NCI-H1092 treated with DMSO at 0.1 percent for 48 hours (cell line): ENCODE measurements around the gene NEDD4L.

Source experiments
- DNase-seq: peaks from one replicate; lab custom pipeline; 2025; lab: John Stamatoyannopoulos, UW

NEDD4L gene

GRCh38 chr18:58181988-58182387 is 138.0 kb downstream of the NEDD4L start:
- no peak for DNase-seq

DNA sequence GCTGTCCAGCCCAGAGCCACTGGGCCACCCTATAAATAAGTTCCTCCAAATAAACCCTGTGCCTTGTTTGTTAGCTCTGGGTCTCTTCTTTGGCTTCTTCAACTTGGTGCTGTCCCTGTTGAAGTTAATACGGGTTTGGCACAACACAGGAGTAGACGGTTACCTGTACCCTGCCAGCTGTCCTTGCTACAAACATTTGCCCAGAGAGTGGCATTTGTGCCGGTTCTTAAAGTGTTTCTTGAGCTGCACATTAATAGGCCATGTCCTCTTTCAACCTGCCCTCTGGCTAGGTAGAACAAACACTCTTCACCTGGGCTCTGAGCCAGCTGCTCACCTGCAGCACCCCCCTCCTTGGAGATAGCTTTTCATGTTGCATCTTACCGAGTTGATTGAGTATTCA is 139.2 kb downstream of the NEDD4L start:
- DNase-seq: peak; percentile 56

DNA sequence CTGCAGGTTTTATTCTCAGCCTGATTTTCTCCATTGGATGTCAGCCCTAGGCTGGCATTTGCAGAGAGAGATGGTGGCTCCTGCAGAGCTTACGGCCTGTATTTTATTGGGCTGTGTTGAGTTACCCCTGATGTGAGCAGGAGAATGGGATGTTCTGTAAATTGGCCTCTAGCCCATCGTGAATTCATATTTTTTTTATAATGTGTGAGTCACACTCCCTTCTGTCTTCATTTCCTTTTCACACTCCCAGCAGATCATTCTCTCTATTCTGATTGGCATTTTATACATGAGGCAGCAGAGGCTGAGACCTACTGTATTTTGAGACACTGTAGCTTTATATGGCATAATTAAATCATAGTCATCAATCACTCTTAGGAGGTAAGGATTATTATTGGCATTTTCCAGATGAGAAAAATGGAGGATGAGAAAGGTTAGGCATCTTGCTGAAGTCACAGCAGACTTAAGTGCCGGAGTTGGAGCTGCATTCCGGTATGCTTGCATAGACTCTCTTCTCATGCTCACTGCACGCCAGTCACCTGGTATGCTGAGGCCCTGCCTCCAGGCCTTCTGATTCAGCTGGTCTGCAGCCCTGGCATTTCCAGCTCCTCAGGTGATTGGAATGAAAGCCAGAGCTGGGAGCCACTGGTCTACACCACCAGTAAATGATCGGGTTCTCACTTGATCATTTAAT is 142.4 kb downstream of the NEDD4L start:
- DNase-seq: no peak

- no peak for DNase-seq
Measured at GRCh38 chr18:58187674-58188073, 143.6 kb downstream of the NEDD4L start.

GRCh38 chr18:58188996-58189395 is 145.0 kb downstream of the NEDD4L start:
- DNase-seq: no peak

DNA sequence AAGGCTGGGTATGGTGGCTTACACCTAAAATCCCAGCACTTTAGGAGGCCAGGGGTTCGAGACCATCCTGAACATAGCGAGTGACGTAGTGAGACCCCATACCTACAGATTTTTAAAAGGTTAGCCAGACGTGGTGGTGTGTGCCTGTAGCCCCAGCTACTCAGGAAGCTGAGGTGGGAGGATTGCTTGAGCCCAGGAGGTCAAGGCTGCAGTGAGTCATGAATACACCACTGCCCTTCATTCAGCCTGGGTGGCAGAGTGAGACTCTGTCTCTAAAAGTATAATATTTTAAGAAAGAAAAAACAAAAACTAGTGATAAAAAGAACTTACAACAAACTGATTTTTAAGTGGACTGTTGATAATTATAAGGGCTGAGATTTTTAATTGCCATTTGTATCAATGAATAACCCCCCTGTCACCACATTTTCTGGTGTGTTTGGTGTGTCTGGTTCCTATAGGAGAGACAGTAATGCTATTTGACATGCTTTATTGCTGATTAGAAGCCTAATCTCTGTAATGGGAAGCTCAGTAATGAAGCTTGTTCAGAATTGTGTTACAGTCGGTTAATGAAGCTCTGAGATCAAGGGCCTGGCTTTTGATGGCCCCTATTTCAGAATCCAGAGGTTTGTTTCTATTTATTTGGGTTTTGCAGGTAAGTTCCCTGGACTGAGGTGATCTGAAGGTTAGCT is 147.0 kb downstream of the NEDD4L start:
- DNase-seq: no peak

- no peak for DNase-seq
Measured at GRCh38 chr18:58191626-58192025, 147.6 kb downstream of the NEDD4L start.

- no peak for DNase-seq
Measured at GRCh38 chr18:58192519-58192918, 148.5 kb downstream of the NEDD4L start.

DNA sequence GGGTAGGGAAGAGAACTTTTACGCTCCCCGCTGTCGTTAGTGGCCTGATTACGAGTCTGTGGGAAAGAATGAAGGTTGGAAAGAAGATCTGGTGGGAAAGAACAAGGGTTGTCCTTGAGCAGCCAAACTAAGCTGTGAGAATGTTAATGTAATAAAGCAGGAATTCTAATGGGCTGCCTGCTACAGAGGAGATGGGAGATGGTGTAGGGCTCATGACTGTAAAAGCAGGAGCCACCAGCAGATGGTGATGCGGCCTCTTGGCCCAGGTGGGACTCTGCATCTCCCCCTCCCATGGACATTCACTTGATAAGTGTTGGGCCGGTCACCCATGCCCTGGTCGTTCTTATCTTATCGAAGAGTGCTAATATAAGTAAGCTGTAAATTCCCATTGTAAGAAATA is 150.0 kb downstream of the NEDD4L start:
- peak; percentile 15 for DNase-seq

- peak; percentile 85 for DNase-seq
Measured at GRCh38 chr18:58195278-58195765, 151.3 kb downstream of the NEDD4L start.

DNA sequence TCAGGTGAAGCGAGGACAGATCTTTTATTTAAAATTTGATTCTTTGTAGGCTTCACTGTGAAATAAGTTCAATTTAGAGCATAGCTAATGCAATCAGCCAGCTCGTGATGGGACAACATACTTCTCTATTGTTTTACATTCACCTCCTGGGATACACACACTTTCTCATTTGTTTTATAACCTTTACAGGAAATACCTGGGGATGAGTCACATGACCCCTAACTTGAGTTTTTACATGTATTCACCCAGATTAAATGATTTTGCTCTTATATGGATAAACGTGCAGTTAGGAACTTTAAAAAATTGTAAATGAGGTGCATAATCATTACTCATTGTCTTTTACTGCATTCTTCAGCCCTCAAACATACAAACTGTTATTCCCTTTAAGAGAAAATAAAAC is 152.1 kb downstream of the NEDD4L start:
- no peak for DNase-seq

GRCh38 chr18:58196881-58197872 is 153.2 kb downstream of the NEDD4L start:
- DNase-seq: no peak

DNA sequence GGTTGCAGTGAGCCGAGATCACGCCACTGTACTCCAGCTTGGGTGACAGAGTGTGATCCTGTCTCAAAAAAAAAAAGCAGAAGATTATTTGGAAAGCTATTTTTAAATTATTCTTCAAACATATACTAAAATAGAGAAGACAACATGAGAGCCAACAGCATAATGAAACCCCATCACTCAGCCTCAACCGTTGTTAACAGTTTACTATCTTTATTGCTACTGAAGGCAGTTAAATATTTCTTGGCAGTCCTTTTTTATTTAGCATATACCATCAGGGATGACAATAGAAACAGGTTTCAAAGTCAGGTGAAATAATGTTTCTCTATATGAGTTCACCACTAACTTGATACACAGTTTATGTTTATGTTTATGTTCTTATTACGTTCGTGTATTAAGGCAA is 157.2 kb downstream of the NEDD4L start:
- DNase-seq: no peak

- peak; percentile 39 for DNase-seq
Measured at GRCh38 chr18:58201733-58202730, 158.0 kb downstream of the NEDD4L start.

DNA sequence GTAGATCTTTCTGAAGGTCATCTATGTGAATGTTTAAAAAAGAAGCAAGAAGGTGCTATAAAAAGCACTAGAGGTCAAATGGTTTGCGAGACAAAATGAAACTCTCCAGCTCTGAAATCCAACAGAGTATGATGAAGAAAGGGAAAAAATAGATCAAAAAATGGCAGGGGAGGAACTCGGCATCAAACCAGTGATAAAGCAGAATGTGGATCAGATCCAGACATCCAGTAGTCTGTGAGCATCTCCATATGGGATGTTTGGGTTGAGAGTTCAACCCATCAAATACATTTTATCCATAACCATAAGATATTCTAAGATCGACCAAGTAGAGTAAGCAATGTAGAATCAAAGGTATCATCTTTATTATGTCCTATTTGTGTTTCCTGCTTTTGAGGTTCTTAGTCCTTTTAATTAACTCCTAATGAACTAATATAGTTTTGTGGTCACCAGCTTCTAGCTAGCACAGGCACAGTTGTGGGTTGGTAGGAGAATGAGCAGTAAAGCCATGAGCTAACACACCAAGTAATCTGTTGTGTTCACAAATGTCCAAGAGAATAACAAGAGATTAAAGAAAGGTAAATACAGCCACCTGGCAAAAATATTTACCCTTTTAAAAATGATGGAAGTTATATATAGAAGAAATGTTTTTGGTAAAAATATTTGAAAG is 160.9 kb downstream of the NEDD4L start:
- no peak for DNase-seq

GRCh38 chr18:58205443-58206160 is 161.6 kb downstream of the NEDD4L start:
- peak; percentile 21 for DNase-seq

DNA sequence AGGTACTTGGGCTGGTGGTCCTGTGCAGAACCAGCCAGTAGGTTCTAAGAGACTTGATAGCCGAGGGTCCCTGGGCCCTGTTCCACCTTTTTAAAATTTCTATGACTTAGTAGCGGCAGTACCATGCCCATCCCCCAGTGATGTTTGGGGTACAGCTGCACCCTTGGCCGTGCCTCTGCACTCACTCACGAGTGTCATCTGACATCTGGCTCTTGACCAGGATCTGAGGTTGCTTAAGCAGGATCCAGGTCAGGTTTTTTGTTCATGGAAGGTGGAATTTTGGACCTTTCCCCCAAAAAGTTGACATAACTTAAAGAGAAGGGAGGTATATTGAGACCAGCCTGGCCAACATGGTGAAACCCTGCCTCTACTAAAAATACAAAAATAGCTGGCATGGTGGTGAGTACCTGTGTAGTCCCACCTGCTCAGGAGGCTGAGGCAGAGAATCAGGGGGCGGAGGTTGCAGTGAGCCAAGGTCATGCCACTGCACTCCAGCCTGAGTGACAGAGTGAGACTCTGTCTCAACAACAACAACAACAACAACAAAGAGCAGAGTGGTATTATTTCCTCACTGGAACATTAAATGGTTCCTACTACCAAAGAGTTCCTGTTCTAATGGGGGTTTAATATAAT is 163.6 kb downstream of the NEDD4L start:
- DNase-seq: no peak

DNA sequence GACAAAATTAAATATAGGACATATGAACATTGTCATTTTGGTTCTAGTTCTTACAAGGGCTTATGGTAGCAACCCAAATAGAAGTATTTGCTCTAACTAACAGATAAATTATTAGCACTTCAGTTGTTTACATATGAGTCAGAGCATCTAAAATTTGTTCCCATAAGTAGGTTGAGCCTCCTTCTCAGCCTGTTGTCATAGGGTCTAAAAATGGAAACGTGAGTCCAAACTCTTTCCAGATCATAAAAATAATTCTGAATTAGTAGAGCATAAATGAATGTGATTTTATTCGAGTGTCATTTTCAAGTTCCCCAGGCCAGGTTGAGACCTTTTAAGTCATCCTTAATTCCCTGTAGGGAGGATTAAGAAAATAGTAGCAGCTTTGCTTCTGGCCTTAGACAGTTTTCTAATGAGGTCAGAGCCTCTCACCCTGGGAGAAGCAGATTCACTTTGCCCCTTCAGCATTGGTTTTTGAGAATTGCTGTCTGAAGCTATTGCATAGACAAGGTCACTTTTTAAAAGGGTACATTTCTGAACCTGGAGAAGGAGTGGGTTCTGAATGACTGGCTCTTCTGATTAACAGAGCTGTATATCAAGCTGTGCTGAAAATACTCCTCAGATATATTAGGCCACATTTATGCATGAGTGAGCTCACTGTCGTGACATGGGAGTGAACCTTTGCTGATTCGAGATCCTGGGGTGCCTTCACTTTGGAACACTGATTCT is 164.3 kb downstream of the NEDD4L start:
- peak; percentile 4 for DNase-seq

DNA sequence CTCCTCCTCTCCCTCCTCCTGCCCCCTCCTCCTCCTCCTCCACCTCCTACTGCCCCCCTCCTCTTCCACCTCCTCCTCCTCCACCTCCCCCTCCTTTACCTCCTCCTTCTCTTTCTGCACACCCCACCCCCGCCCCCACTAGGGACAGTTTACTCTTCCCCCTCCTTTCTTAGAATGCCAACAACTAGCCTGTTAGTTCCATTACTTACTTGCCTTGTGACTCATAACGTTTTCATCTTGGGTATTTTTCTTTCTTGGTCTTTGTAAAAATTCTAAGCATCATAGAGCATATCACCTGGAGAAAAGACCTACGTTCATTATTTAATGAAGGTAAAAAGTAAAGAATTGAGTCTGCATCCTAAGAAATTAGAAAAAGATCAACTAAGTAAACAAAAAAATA is 165.3 kb downstream of the NEDD4L start:
- DNase-seq: no peak
